Measurements from ENCODE around the gene BTBD9.

GRCh38 chr6:38279423-38279822 is 360.3 kb downstream of the BTBD9 start:
- TF ChIP-seq CTCF (IDR thresholded peaks at IDR 0.05; ENCODE audit: extremely low read depth in 1 of 2, insufficient read depth in 1 of 2, low read depth in 1 of 2, low read length in 2 of 2) = no peak
- TF ChIP-seq MYC (IDR thresholded peaks at IDR 0.05; ENCODE audit: low read depth, low read length) = no peak
- TF ChIP-seq EZH2 (IDR thresholded peaks at IDR 0.05; ENCODE audit: borderline replicate concordance, low read depth, low read length, severe bottlenecking) = no peak
- no peak for TF ChIP-seq JUN (IDR thresholded peaks at IDR 0.05; ENCODE audit: borderline replicate concordance, insufficient read depth, insufficient read length, low read depth)
- no peak for TF ChIP-seq POLR2A (IDR thresholded peaks at IDR 0.05; ENCODE audit: low read depth, low read length)
- TF ChIP-seq MAX (IDR thresholded peaks at IDR 0.05; ENCODE audit: insufficient read depth, insufficient read length) = no peak
- no peak for TF ChIP-seq FOS (IDR thresholded peaks at IDR 0.05; ENCODE audit: borderline replicate concordance, insufficient read depth, low read length)
- no peak for TF ChIP-seq POLR2AphosphoS5 (IDR thresholded peaks at IDR 0.05; ENCODE audit: insufficient read depth, low read depth, low read length)

All from endothelial cell of umbilical vein (primary cell).